ENCODE results near the gene FTHL17. TPM values are rescaled to one million over a fixed set of nuclear protein-coding genes. Genes with fewer than 3 reads are reported as not detected.

The FTHL17 gene
- total and polyA plus RNA-seq, 7 experiments from 2014 or later = not detected

DNA sequence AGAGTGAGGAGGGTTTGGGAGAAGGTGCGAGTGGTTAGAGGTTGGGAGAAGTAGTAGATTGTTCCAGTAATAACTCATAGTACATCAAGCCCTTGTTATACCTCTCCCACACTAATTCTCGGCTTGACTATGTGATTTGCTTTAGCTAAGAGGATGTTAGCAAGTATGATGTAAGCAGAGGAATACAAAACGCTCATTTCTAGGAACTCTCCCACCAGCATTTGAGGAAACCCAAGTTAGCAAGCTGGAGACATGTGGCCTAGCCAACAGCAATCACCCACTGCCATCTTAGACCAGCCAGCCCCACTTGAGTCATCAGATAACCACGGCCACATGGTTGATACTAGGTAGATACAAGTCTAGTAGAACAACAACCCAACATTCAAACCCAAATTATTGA, 14.2 kb downstream of the FTHL17 start:
- Mint-ChIP-seq H3K9me3 (peaks cover 0 to 6% (median 0%) of the 10 kb centered on the region in 11 donors), H3K36me3 (peaks cover 0 to 3% (median 0%) of the 10 kb centered on the region in 5 donors), H3K27me3 (peaks cover 0 to 4% (median 0%) of the 10 kb centered on the region in 5 donors), H3K27ac (no peak overlapping the region), H3K4me3 (no peak overlapping the region), H3K4me1 (no peaks in the 10 kb centered on the region)
- no peak for ATAC-seq
- Histone ChIP-seq H3K36me3 (ENCODE audit: control insufficient read depth in 2 of 3, insufficient read depth in 3 of 3, low read length in 3 of 3) (no peaks in the 10 kb centered on the region), H3K9me3 (ENCODE audit: control insufficient read depth in 2 of 3, low read length in 3 of 3) (no peaks in the 10 kb centered on the region), H3K4me1 (ENCODE audit: control insufficient read depth in 2 of 2, insufficient read depth in 2 of 2, low read length in 2 of 2) (no peaks in the 10 kb centered on the region), H3K4me3 (ENCODE audit: low read length) (no peak overlapping the region), H3K27me3 (ENCODE audit: control insufficient read depth in 2 of 2, insufficient read depth in 2 of 2, low read length in 2 of 2) (no peaks in the 10 kb centered on the region), H3K27ac (ENCODE audit: low read depth, low read length) (no peak overlapping the region)
- ChIA-PET POLR2A (no interaction called here), CTCF (no interaction called here)
- intact Hi-C loops (cut with micrococcal nuclease) = no loop called here
- DNase-seq = no peak

- POLR2A ChIA-PET = no interaction called here
- no peaks in the 10 kb centered on the region for H3K9me3 ChIP-seq (ENCODE audit: control insufficient read depth in 2 of 3, low read length in 3 of 3)
- no peaks in the 10 kb centered on the region for H3K27me3 ChIP-seq (ENCODE audit: control insufficient read depth in 2 of 2, insufficient read depth in 2 of 2, low read length in 2 of 2)
- no peak for DNase-seq
- no peak overlapping the region for H3K4me3 Mint-ChIP-seq
- ATAC-seq = no peak
- peaks cover 0 to 3% (median 0%) of the 10 kb centered on the region in 5 donors for H3K36me3 Mint-ChIP-seq
- H3K27ac ChIP-seq (ENCODE audit: low read depth, low read length) = no peak overlapping the region
- H3K27me3 Mint-ChIP-seq = peaks cover 0 to 4% (median 0%) of the 10 kb centered on the region in 5 donors
- no peak overlapping the region for H3K4me3 ChIP-seq (ENCODE audit: low read length)
- no peak overlapping the region for H3K27ac Mint-ChIP-seq
- peaks cover 0 to 6% (median 0%) of the 10 kb centered on the region in 11 donors for H3K9me3 Mint-ChIP-seq
- H3K4me1 ChIP-seq (ENCODE audit: control insufficient read depth in 2 of 2, insufficient read depth in 2 of 2, low read length in 2 of 2) = no peaks in the 10 kb centered on the region
- H3K36me3 ChIP-seq (ENCODE audit: control insufficient read depth in 2 of 3, insufficient read depth in 3 of 3, low read length in 3 of 3) = no peaks in the 10 kb centered on the region
- intact Hi-C loops (cut with micrococcal nuclease) = no loop called here
- no peaks in the 10 kb centered on the region for H3K4me1 Mint-ChIP-seq
- CTCF ChIA-PET = no interaction called here
Measured at GRCh38 chrX:31057291-31057690, 14.6 kb downstream of the FTHL17 start.

- H3K4me1 ChIP-seq (ENCODE audit: control insufficient read depth in 2 of 2, insufficient read depth in 2 of 2, low read length in 2 of 2) = no peaks in the 10 kb centered on the region
- no peak overlapping the region for H3K4me3 ChIP-seq (ENCODE audit: low read length)
- no peaks in the 10 kb centered on the region for H3K4me1 Mint-ChIP-seq
- peaks cover 0 to 6% (median 0%) of the 10 kb centered on the region in 11 donors for H3K9me3 Mint-ChIP-seq
- DNase-seq (no peak), ATAC-seq (no peak)
- ChIA-PET CTCF (no interaction called here), POLR2A (no interaction called here)
- peaks cover 2 to 12% (median 10%) of the 10 kb centered on the region in 5 donors for H3K27me3 Mint-ChIP-seq
- H3K4me3 Mint-ChIP-seq = no peak overlapping the region
- peaks cover 0 to 4% (median 0%) of the 10 kb centered on the region in 5 donors for H3K36me3 Mint-ChIP-seq
- H3K9me3 ChIP-seq (ENCODE audit: control insufficient read depth in 2 of 3, low read length in 3 of 3) = no peaks in the 10 kb centered on the region
- H3K36me3 ChIP-seq (ENCODE audit: control insufficient read depth in 2 of 3, insufficient read depth in 3 of 3, low read length in 3 of 3) = no peaks in the 10 kb centered on the region
- intact Hi-C loops (cut with micrococcal nuclease) = no loop called here
- H3K27me3 ChIP-seq (ENCODE audit: control insufficient read depth in 2 of 2, insufficient read depth in 2 of 2, low read length in 2 of 2) = no peaks in the 10 kb centered on the region
- H3K27ac ChIP-seq (ENCODE audit: low read depth, low read length) = no peak overlapping the region
- H3K27ac Mint-ChIP-seq = no peak overlapping the region
Measured at GRCh38 chrX:31053621-31054020, 18.2 kb downstream of the FTHL17 start.

GRCh38 chrX:31039327-31039711, 32.5 kb downstream of the FTHL17 start:
- H3K36me3 Mint-ChIP-seq = no peaks in the 10 kb centered on the region
- ChIA-PET POLR2A (no interaction called here), CTCF (no interaction called here)
- no peak overlapping the region for H3K4me3 ChIP-seq (ENCODE audit: low read length)
- peaks cover 0 to 2% (median 0%) of the 10 kb centered on the region in 11 donors for H3K9me3 Mint-ChIP-seq
- ATAC-seq = no peak
- peaks cover 0 to 5% (median 4%) of the 10 kb centered on the region in 7 donors for H3K4me1 Mint-ChIP-seq
- no peak overlapping the region for H3K4me3 Mint-ChIP-seq
- peaks cover 0 to 10% (median 0%) of the 10 kb centered on the region in 5 donors for H3K27me3 Mint-ChIP-seq
- no peak overlapping the region for H3K27ac ChIP-seq (ENCODE audit: low read depth, low read length)
- no peak overlapping the region for H3K27ac Mint-ChIP-seq
- no peaks in the 10 kb centered on the region for H3K36me3 ChIP-seq (ENCODE audit: control insufficient read depth in 2 of 3, insufficient read depth in 3 of 3, low read length in 3 of 3)
- H3K9me3 ChIP-seq (ENCODE audit: control insufficient read depth in 2 of 3, low read length in 3 of 3) = no peaks in the 10 kb centered on the region
- H3K4me1 ChIP-seq (ENCODE audit: control insufficient read depth in 2 of 2, insufficient read depth in 2 of 2, low read length in 2 of 2) = no peaks in the 10 kb centered on the region
- intact Hi-C loops (cut with micrococcal nuclease) = loop anchor here in 1 of 2 donors (2.0 kb wide), 2 partner anchors 253 to 385 kb away; no protein-coding TSS in a partner anchor
- H3K27me3 ChIP-seq (ENCODE audit: control insufficient read depth in 2 of 2, insufficient read depth in 2 of 2, low read length in 2 of 2) = no peaks in the 10 kb centered on the region
- DNase-seq = no peak

DNA sequence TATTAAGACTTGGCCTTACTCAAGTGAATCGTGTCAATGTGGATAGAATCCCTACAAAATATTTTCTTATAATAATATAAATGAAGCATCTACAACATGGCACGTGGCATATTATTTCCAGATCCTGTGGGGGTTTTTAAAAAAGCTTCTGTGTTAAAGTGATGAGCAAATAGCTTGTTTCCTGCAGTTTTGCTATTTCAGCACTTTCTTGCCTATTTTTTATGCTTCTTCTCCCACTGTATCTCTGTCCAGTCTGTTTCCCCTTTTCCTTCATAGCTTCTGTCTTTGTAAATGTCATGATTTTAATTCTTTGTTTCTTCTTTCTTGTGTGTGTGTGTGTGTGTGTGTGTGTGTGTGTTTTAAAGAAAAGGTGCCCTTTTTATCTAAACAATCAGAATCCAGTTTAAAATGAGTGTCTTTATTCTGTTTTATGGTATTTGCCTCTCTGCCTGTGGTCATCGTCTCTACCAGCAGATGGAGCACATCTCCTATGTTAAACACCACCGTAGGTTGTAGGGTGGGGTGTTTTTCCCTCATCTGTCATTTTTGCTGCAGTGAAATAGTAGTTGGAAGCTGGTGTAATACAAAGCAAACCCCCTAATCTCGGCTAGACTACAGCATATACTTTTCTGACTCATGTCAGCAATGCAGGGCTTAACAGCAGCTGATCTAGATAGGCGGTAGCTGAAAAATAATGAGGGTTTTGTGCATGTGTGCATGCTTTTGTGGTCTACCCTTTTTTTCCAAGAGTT, 33.1 kb downstream of the FTHL17 start:
- intact Hi-C loops (cut with micrococcal nuclease) = loop anchor here in 1 of 2 donors (2.0 kb wide), 2 partner anchors 254 to 386 kb away; no protein-coding TSS in a partner anchor
- H3K27ac Mint-ChIP-seq = no peak overlapping the region

DNA sequence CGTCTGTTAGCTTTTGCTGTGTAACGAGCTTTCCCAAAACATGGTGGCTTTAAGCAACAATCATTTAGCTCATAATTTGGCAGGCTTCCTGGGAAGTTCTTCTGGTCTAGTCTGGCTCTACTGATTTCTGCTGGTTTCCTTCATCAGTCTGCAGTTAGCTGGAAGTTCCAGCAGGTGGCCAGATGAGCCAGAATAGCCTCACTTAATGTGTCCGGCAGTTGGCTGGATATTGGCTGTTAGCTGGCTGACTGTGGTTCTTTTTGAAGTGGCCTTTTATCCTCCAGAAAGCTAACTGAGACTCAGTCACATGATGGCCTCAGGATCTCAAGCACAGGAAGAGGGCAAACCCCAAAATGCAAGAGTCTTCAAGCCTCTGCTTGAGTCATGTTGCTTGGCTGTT, 34.9 kb downstream of the FTHL17 start:
- no peak for ATAC-seq
- peaks cover 0 to 5% (median 4%) of the 10 kb centered on the region in 7 donors for H3K4me1 Mint-ChIP-seq

More for the DNA sequence above, 33.1 kb downstream of the FTHL17 start:
- no peak for ATAC-seq
- no peak overlapping the region for H3K4me3 Mint-ChIP-seq
- no peak overlapping the region for H3K4me3 ChIP-seq (ENCODE audit: low read length)
- H3K36me3 ChIP-seq (ENCODE audit: control insufficient read depth in 2 of 3, insufficient read depth in 3 of 3, low read length in 3 of 3) = no peaks in the 10 kb centered on the region
- no peaks in the 10 kb centered on the region for H3K9me3 ChIP-seq (ENCODE audit: control insufficient read depth in 2 of 3, low read length in 3 of 3)
- DNase-seq = peak in 1 of 9 donors; percentile 9
- no peaks in the 10 kb centered on the region for H3K36me3 Mint-ChIP-seq
- no peaks in the 10 kb centered on the region for H3K4me1 ChIP-seq (ENCODE audit: control insufficient read depth in 2 of 2, insufficient read depth in 2 of 2, low read length in 2 of 2)
- no peak overlapping the region for H3K27ac ChIP-seq (ENCODE audit: low read depth, low read length)
- ChIA-PET CTCF (no interaction called here), POLR2A (no interaction called here)
- H3K27me3 ChIP-seq (ENCODE audit: control insufficient read depth in 2 of 2, insufficient read depth in 2 of 2, low read length in 2 of 2) = no peaks in the 10 kb centered on the region
- H3K4me1 Mint-ChIP-seq = peaks cover 0 to 5% (median 4%) of the 10 kb centered on the region in 7 donors
- peaks cover 0 to 10% (median 0%) of the 10 kb centered on the region in 5 donors for H3K27me3 Mint-ChIP-seq
- peaks cover 0 to 2% (median 0%) of the 10 kb centered on the region in 11 donors for H3K9me3 Mint-ChIP-seq

GRCh38 chrX:31027351-31027750, 44.5 kb downstream of the FTHL17 start:
- H3K27ac Mint-ChIP-seq = no peak overlapping the region
- CTCF ChIA-PET = no interaction called here
- ATAC-seq = no peak
- Histone ChIP-seq H3K27me3 (ENCODE audit: control insufficient read depth in 2 of 2, insufficient read depth in 2 of 2, low read length in 2 of 2) (no peaks in the 10 kb centered on the region), H3K4me1 (ENCODE audit: control insufficient read depth in 2 of 2, insufficient read depth in 2 of 2, low read length in 2 of 2) (no peaks in the 10 kb centered on the region), H3K9me3 (ENCODE audit: control insufficient read depth in 2 of 3, low read length in 3 of 3) (no peaks in the 10 kb centered on the region), H3K27ac (ENCODE audit: low read depth, low read length) (no peak overlapping the region), H3K36me3 (ENCODE audit: control insufficient read depth in 2 of 3, insufficient read depth in 3 of 3, low read length in 3 of 3) (no peaks in the 10 kb centered on the region), H3K4me3 (ENCODE audit: low read length) (no peak overlapping the region)
- H3K4me3 Mint-ChIP-seq = no peak overlapping the region
- peaks cover 0 to 13% (median 9%) of the 10 kb centered on the region in 5 donors for H3K27me3 Mint-ChIP-seq
- peaks cover 0 to 5% (median 0%) of the 10 kb centered on the region in 11 donors for H3K9me3 Mint-ChIP-seq
- DNase-seq = no peak
- intact Hi-C loops (cut with micrococcal nuclease) = no loop called here
- no peaks in the 10 kb centered on the region for H3K36me3 Mint-ChIP-seq
- H3K4me1 Mint-ChIP-seq = no peaks in the 10 kb centered on the region
- POLR2A ChIA-PET = no interaction called here

More for the DNA sequence above, 34.9 kb downstream of the FTHL17 start:
- Histone ChIP-seq H3K27me3 (ENCODE audit: control insufficient read depth in 2 of 2, insufficient read depth in 2 of 2, low read length in 2 of 2) (no peaks in the 10 kb centered on the region), H3K36me3 (ENCODE audit: control insufficient read depth in 2 of 3, insufficient read depth in 3 of 3, low read length in 3 of 3) (no peaks in the 10 kb centered on the region), H3K4me1 (ENCODE audit: control insufficient read depth in 2 of 2, insufficient read depth in 2 of 2, low read length in 2 of 2) (no peaks in the 10 kb centered on the region), H3K27ac (ENCODE audit: low read depth, low read length) (no peak overlapping the region), H3K9me3 (ENCODE audit: control insufficient read depth in 2 of 3, low read length in 3 of 3) (no peaks in the 10 kb centered on the region), H3K4me3 (ENCODE audit: low read length) (no peak overlapping the region)
- ChIA-PET CTCF (no interaction called here), POLR2A (no interaction called here)
- DNase-seq = no peak
- no peak overlapping the region for H3K27ac Mint-ChIP-seq
- peaks cover 0 to 14% (median 0%) of the 10 kb centered on the region in 5 donors for H3K27me3 Mint-ChIP-seq
- no peaks in the 10 kb centered on the region for H3K36me3 Mint-ChIP-seq
- no peak overlapping the region for H3K4me3 Mint-ChIP-seq
- intact Hi-C loops (cut with micrococcal nuclease) = no loop called here
- peaks cover 0 to 2% (median 0%) of the 10 kb centered on the region in 11 donors for H3K9me3 Mint-ChIP-seq

All from naive thymus-derived CD4-positive, alpha-beta T cell (primary cell).